GM12892 (cell line): ENCODE data around the gene XPNPEP1.

Source experiments
- DNase-seq: peaks from one replicate; pipeline ENCODE4 v3.0.0; 2011; ENCODE audit not compliant: insufficient read length
- FAIRE-seq: peaks from 2 replicates; lab custom pipeline; 2011; peaks lifted over from hg19 to GRCh38; lab: Jason Lieb, UNC
- POLR2A ChIP-seq: IDR thresholded peaks from 2 replicates; pipeline ENCODE4 v1.6.1; 2011; ENCODE audit warnings: low read depth, low read length, control low read depth
- POLR2AphosphoS5 ChIP-seq: IDR thresholded peaks from 2 replicates; pipeline ENCODE4 v1.6.1; 2011; ENCODE audit warnings: low read depth, low read length, control low read depth
- TAF1 ChIP-seq: IDR thresholded peaks from 2 replicates; pipeline ENCODE4 v1.6.1; 2011; ENCODE audit warnings: low read depth, mild to moderate bottlenecking, control low read depth, low read length, borderline replicate concordance

XPNPEP1 gene

DNA sequence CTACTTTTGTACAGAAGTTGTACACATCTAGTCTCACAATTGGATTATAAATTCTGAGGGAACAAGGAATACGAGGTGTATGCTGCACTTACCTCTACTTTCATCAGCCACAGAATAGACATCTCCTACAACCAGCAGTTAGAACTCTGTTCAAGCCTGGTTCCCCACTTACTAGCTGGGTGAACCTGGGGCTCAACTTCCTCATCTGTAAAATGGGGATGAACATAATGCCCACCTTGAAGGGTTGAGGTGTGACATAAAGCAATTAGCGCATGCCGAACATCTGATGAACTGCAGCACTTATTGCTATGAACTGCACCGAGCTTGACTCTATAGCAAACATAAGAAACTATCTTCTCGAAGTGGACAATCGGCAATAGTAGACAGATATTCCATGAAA is 25.3 kb downstream of the XPNPEP1 start:
- no peak for FAIRE-seq
- no peak for DNase-seq

DNA sequence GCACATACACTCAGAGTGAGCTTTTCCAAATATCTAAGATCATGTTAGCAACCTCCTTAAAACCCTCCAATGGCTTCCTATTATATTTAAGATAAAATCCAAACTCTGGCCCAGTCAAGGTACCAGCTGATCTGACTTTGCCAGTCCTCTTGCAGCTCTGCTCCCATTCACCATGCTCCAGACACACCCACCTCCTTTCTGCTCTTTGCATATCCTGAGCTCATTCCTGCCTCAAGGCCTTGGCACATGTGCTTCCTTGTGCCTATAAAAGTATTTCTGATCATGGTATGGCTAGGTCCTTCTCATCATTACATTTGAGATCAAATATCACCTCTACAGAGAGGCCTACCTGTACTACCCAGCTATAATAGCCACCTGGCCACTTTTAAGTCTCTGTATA is 27.5 kb downstream of the XPNPEP1 start:
- TF ChIP-seq TAF1 (no peak), POLR2A (no peak), POLR2AphosphoS5 (no peak)
- DNase-seq: no peak
- no peak for FAIRE-seq

More for the DNA sequence above, 25.3 kb downstream of the XPNPEP1 start:
- no peak for TF ChIP-seq TAF1
- no peak for TF ChIP-seq POLR2AphosphoS5
- TF ChIP-seq POLR2A: no peak

GRCh38 chr10:109895095-109895818 is 28.1 kb downstream of the XPNPEP1 start:
- FAIRE-seq (no peak), DNase-seq (no peak)
- TF ChIP-seq POLR2A (no peak), TAF1 (no peak), POLR2AphosphoS5 (no peak)

DNA sequence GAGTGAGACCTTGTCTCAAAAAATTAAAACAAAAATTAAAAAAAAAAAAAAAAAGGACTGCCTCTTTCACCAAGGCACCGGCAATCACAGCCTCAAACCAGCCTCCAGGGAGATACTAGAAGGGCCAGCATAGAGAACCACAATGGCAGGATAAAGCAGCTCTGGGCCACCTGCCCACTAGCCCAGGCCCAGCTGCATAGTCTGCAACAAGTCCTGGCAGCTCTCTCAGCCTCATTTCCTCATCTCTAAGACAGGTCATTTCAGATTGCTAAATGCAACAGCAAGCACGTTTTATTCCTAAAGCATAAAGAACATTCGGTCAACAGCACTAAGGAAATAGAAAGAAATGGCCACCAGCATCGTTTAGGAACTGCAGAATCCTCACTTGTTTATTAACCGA is 28.8 kb downstream of the XPNPEP1 start:
- FAIRE-seq (no peak), DNase-seq (no peak)
- TF ChIP-seq TAF1 (no peak), POLR2A (no peak), POLR2AphosphoS5 (no peak)

- TF ChIP-seq TAF1 (no peak), POLR2A (no peak), POLR2AphosphoS5 (no peak)
- no peak for FAIRE-seq
- no peak for DNase-seq
Observed at GRCh38 chr10:109893386-109893785, 29.9 kb downstream of the XPNPEP1 start.

GRCh38 chr10:109892931-109893330 is 30.4 kb downstream of the XPNPEP1 start:
- DNase-seq (no peak), FAIRE-seq (no peak)
- TF ChIP-seq TAF1 (no peak), POLR2A (no peak), POLR2AphosphoS5 (no peak)

GRCh38 chr10:109892117-109892516 is 31.2 kb downstream of the XPNPEP1 start:
- FAIRE-seq: no peak
- DNase-seq: no peak

DNA sequence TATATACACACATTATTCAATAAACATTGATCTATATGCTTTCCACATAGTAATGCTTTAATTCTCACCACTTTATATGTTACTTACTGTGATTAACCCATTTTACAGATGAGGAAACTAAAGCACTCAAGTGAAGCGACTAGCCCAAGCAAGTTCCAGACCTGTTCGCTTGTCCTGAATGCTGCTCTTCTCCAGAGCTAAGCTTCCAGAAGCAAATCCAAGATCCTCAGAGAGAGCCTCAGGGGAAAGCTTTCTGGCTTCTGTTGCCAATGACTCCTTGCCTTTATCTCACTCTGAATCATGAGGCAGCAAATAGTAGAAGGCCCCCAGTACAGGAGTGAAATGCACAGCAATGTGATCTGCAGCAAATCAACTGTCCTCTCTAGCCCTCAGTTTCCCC is 32.2 kb downstream of the XPNPEP1 start:
- TF ChIP-seq POLR2A: no peak
- no peak for TF ChIP-seq POLR2AphosphoS5
- no peak for TF ChIP-seq TAF1
- FAIRE-seq: no peak
- DNase-seq: no peak

More at GRCh38 chr10:109892117-109892516, 31.2 kb downstream of the XPNPEP1 start:
- TF ChIP-seq POLR2A (no peak), TAF1 (no peak), POLR2AphosphoS5 (no peak)

- TF ChIP-seq POLR2A (no peak), TAF1 (no peak), POLR2AphosphoS5 (no peak)
- DNase-seq (no peak), FAIRE-seq (no peak)
Observed at GRCh38 chr10:109889867-109890266, 33.4 kb downstream of the XPNPEP1 start.

- TF ChIP-seq TAF1: no peak
- no peak for DNase-seq
Observed at GRCh38 chr10:109887776-109888175, 35.5 kb downstream of the XPNPEP1 start.

GRCh38 chr10:109887243-109887642 is 36.1 kb downstream of the XPNPEP1 start:
- DNase-seq (no peak), FAIRE-seq (no peak)
- TF ChIP-seq POLR2AphosphoS5 (no peak), POLR2A (no peak), TAF1 (no peak)

More at GRCh38 chr10:109887776-109888175, 35.5 kb downstream of the XPNPEP1 start:
- no peak for FAIRE-seq

GRCh38 chr10:109886781-109887140 is 36.5 kb downstream of the XPNPEP1 start:
- DNase-seq: no peak

More at GRCh38 chr10:109886781-109887140, 36.5 kb downstream of the XPNPEP1 start:
- no peak for TF ChIP-seq POLR2A
- TF ChIP-seq TAF1: no peak
- TF ChIP-seq POLR2AphosphoS5: no peak
- no peak for FAIRE-seq
